ENCODE results near the gene CLDN17.

- TF ChIP-seq CTCF (IDR thresholded peaks at IDR 0.05) (no peak), POLR2AphosphoS5 (IDR thresholded peaks at IDR 0.05) (no peak)
Observed at GRCh38 chr21:30186242-30186641, 19.6 kb upstream of the CLDN17 start.
